HUES48 (cell line): ENCODE data around the gene ZP3.
A peak's percentile ranks its signal among the peaks of the same experiment; 100 is the strongest.
"Not testable (repeated sequence)": the region's sequence is repeated elsewhere in the genome, so short reads cannot be mapped to it uniquely, and the experiment has no call there.

ENCODE experiments used
- H3K27ac ChIP-seq: one replicate; pipeline ENCODE4 v1.7.0; 2013; ENCODE audit warnings: low read depth, low read length, inconsistent platforms
- H3K27me3 ChIP-seq: 2 replicates; pipeline ENCODE4 v1.6.1; 2013; ENCODE audit warnings: mild to moderate bottlenecking, low read length; ENCODE audit not compliant: control insufficient read depth, insufficient read depth
- H3K36me3 ChIP-seq: 2 replicates; pipeline ENCODE4 v1.6.1; 2013; ENCODE audit warnings: low read length; ENCODE audit not compliant: control insufficient read depth, insufficient read depth
- H3K4me1 ChIP-seq: 2 replicates; pipeline ENCODE4 v1.6.1; 2013; ENCODE audit warnings: mild to moderate bottlenecking, low read length; ENCODE audit not compliant: control insufficient read depth, insufficient read depth
- H3K4me3 ChIP-seq: 2 replicates; pipeline ENCODE4 v1.5.1; 2013; ENCODE audit warnings: mild to moderate bottlenecking, low read depth, low read length
- H3K9ac ChIP-seq: 2 replicates; pipeline ENCODE4 v1.6.1; 2013; ENCODE audit warnings: mild to moderate bottlenecking, low read depth, low read length, moderate library complexity
- H3K9me3 ChIP-seq: 2 replicates; pipeline ENCODE4 v1.6.1; 2013; ENCODE audit warnings: low read length; ENCODE audit not compliant: control insufficient read depth, insufficient read depth

ZP3 gene

DNA sequence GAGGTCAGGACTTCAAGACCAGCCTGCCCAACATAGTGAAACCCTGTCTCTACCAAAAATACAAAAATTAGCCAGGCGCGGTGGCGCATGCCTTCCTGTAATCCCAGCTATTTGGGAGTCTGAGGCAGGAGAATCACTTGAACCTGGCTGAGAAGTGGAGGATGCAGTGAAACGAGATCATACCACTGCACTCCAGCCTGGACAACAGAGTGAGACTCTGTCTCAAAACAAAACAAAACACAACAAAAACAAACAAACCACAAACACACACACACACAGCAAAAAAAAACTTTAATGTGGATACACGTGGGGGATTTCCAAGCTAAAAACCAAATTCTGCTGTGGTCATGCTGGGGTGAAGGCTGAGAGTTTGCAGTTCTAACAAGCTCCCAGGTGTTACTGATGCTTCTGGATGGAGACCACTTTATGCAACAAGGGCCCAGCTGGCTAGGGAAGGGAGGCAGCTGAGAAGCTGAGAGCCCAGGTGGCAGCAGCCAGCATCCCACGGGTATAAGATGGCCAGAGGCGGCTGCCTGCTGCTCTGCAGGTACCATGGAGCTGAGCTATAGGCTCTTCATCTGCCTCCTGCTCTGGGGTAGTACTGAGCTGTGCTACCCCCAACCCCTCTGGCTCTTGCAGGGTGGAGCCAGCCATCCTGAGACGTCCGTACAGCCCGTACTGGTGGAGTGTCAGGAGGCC is at the start of gene ZP3:
Gene ZP3 (plus strand): TSS at position 538 of the 699 bp plus-strand sequence. CDS start 15 bp downstream, at position 553.
- Histone ChIP-seq H3K27ac (no peak within 1 kb of the TSS), H3K9ac (0 out of 2 replicates have a peak within 1 kb of the TSS, but pooled peaks have one; percentile 14), H3K9me3 (no peaks in the 10 kb centered on the region), H3K27me3 (no peaks in the 10 kb centered on the region), H3K4me1 (peaks cover 14% of the 10 kb centered on the region), H3K4me3 (no peak within 1 kb of the TSS), H3K36me3 (no peaks in the 10 kb centered on the region)

DNA sequence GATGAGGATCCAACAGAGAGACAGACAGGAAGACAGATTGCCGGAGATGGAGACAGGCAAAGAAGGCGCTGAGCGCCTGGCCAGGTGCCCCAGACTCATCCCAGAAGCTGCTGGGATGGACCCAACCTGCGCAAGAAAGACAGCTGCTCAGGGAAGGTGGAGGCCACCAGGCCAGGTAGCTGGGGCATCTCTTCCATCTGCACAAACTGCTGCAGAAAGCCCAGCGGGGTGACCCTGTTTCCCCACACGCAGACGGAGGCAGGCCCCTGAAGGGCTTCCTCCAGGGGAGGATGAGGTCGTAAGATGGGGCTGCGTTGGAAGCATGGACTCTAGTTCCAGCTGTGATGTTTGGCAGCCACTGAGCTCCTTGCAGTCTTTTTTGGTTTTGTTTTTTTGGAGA is 49.5 kb upstream of the ZP3 start:
- Histone ChIP-seq H3K9me3 (no peaks in the 10 kb centered on the region), H3K36me3 (no peaks in the 10 kb centered on the region), H3K27me3 (no peaks in the 10 kb centered on the region), H3K4me1 (peaks cover 2% of the 10 kb centered on the region), H3K27ac (no peak overlapping the region), H3K4me3 (no peak overlapping the region), H3K9ac (no peak overlapping the region)

DNA sequence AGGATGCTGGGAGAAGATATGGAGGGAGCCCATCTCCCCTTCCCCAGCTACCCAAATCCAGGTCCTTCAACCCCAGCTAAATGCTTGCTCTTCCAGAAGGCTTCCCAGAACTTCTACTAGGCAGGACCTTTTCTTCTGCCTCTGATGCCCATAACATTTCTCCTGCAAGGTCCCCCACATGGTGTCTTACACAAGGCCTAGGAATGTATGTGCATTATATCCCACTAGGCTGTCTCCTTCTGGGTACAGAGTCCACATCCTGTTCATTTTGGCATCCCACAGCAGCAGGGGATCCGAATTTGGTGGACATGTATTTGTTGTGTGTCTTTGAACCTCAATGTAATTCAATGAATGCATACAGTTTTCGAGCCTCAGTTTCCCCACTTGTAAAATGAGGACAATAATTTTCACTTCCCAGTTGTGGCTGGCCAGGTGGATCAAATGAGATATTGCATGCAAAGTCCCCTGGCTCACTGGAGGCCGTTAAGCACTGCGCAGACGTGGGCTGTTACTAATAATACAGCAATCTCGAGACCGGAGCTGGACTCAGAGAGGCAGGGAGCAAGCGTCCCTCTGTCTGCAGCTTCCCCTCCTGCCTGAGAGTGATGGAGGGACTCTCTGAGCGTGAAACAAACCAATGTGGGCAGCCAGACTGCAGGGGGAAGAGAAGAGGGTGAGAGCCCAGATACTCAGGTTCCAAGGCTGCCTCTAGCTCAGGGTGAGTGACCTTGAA is 47.4 kb upstream of the ZP3 start:
- H3K4me1 ChIP-seq, result peaks cover 4% of the 10 kb centered on the region
- no peak overlapping the region for H3K4me3 ChIP-seq

DNA sequence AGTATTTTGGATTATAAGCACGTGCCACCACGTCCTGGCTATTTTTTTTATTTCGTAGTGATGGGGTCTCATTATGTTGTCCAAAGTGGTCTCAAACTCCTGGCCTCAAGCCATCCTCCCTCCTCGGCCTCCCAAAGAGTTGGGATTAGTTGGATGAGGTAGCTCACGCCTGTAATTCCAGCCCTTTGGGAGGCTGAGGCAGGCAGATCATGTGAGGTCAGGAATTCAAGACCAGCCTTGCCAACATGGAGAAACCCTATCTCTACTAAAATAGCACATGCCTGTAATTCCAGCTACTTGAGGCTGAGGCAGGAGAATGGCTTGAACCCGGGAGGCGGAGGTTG is 44.2 kb upstream of the ZP3 start:
- Histone ChIP-seq H3K36me3 (no peaks in the 10 kb centered on the region), H3K4me1 (peaks cover 4% of the 10 kb centered on the region), H3K9ac (peak overlapping the region; percentile 57), H3K27ac (peak overlapping the region; percentile 87), H3K9me3 (no peaks in the 10 kb centered on the region), H3K27me3 (no peaks in the 10 kb centered on the region), H3K4me3 (peak overlapping the region; percentile 64; the same call in 1 of the 2 replicates)

More for the DNA sequence above, 47.4 kb upstream of the ZP3 start:
- no peak overlapping the region for H3K9ac ChIP-seq
- H3K36me3 ChIP-seq, result no peaks in the 10 kb centered on the region
- H3K9me3 ChIP-seq, result no peaks in the 10 kb centered on the region
- H3K27ac ChIP-seq, result no peak overlapping the region
- no peaks in the 10 kb centered on the region for H3K27me3 ChIP-seq

DNA sequence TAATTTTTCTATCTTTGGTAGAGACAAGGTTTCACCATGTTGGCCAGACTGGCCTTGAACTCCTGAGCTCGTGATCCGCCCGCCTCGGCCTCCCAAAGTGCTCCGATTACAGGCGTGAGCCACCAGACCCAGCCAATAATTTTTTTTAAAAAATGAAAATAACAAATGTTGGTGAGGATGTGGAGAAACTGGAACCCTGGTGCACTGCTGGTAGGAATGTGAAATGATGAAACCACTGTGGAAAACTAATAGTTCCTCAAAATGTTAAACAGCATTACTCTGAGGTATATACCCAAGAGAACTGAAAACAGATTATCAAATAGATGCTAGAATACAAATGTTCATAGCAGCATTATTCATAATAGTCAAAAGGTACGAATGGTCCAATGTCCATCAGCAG is 42.9 kb upstream of the ZP3 start:
- no peaks in the 10 kb centered on the region for H3K36me3 ChIP-seq
- no peak overlapping the region for H3K9ac ChIP-seq
- H3K27me3 ChIP-seq, result no peaks in the 10 kb centered on the region
- no peak overlapping the region for H3K4me3 ChIP-seq
- no peak overlapping the region for H3K27ac ChIP-seq
- no peaks in the 10 kb centered on the region for H3K9me3 ChIP-seq
- H3K4me1 ChIP-seq, result peaks cover 4% of the 10 kb centered on the region

DNA sequence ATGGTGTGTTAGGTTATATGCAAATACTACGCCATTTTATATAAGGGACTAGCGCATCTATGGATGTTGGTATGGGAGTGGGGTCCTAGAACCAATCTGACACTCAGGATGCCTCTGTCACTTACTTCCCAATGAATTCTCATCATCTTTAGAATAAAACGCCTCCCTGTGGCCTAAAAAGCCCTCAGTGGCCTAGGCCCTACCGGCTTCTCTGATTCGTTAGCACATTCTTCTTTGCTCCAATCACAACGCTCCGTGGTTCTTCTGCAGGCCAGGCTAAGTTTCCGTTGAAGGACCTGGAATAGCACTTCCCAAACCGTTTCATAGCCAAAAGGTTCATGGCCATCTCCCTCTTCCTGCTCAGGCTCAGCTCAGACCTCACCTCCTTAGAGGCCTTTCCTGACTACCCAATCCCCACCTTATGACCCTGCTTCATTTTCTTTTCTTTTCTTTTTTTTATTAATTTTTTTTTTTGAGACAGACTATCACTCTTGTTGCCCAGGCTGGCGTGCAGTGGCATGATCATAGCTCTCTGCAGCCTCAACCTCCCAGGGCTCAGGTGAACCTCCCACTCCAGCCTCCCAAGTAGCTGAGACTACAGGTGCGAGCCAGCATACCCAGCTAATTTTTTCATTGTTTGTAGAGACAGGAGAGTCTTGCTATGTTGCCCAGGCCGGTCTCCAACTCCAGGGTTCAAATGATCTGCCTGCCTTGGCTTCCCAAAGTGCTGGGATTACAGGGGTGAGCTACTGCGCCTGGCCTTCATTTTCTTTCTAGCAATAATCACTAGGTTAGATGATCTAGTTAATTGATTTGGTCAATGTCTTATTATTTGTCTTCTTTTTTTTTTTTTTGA is 41.4 kb upstream of the ZP3 start:
- H3K9ac ChIP-seq, result no peak overlapping the region
- H3K9me3 ChIP-seq, result no peaks in the 10 kb centered on the region
- H3K27ac ChIP-seq, result no peak overlapping the region
- no peaks in the 10 kb centered on the region for H3K27me3 ChIP-seq
- H3K4me3 ChIP-seq, result no peak overlapping the region
- H3K4me1 ChIP-seq, result peaks cover 4% of the 10 kb centered on the region
- no peaks in the 10 kb centered on the region for H3K36me3 ChIP-seq

DNA sequence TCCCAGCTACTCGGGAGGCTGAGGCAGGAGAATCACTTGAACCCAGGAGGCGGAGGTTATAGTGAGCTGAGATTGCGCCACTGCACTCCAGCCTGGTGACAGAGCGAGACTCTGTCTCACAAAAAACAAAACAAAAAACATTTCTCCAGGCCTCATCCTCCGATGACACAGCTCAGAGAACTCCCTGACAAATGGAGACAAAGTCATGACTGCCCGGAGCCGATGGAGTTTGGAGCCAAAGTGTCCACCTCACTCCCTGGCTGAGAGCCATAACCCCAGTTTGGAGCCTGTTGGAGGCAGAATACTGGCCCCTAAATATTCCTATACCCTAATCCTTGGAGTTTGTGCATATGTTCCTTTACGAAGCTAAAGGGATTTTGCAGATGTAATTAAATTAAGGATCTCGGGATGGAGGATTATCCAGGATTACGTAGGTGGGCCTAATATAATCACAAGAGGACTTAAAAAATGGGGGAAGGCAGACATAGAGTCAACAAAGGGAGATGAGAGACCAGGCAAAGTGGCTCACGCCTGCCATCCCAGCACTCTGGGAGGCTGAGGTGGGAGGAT is 38.0 kb upstream of the ZP3 start:
- Histone ChIP-seq H3K27me3 (no peaks in the 10 kb centered on the region), H3K27ac (no peak overlapping the region), H3K4me1 (no peaks in the 10 kb centered on the region), H3K9me3 (no peaks in the 10 kb centered on the region), H3K9ac (no peak overlapping the region), H3K4me3 (no peak overlapping the region), H3K36me3 (no peaks in the 10 kb centered on the region)

DNA sequence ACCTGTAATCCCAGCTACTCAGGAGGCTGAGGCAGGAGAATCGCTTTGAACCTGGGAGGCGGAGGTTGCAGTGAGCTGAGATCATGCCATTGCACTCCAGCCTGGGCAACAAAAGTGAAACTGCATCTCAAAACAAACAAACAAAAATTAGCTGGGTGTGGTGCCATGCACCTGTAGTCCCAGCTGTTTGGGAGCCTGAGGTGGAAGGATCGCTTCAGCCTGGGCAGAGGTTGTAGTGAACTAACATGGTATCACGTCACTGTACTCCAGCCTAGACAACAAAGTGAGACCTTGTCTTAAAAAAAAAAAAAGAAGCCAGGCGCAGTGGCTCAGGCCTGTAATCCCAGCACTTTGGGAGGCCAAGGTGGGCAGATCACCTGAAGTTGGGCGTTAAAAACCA is 37.0 kb upstream of the ZP3 start:
- not testable (repeated sequence) for H3K9me3 ChIP-seq, H3K27ac ChIP-seq, H3K9ac ChIP-seq, H3K27me3 ChIP-seq, H3K4me1 ChIP-seq, H3K36me3 ChIP-seq, H3K4me3 ChIP-seq

DNA sequence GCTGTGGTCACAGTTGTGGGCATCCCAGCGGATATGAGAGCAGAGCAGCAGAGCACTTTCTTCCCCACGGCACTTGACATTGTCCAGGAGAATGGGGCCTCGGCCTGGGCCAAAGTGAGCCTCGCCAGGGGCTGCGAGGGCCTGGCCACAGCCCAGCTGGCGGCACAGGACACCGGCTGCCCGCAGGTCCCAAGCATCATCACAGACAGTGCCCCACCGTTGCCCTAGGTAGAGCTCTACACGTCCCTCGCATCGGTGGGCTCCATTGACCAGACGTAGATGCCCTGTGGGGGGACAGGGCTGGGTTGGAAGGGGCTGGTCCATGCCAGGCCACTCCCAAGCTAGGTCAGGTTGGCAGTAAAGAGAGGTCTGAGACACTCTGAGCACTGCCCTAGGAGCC is 34.7 kb upstream of the ZP3 start:
- Histone ChIP-seq H3K27me3 (no peaks in the 10 kb centered on the region), H3K9me3 (no peaks in the 10 kb centered on the region), H3K4me3 (no peak overlapping the region), H3K9ac (no peak overlapping the region), H3K4me1 (no peaks in the 10 kb centered on the region), H3K27ac (no peak overlapping the region), H3K36me3 (no peaks in the 10 kb centered on the region)

DNA sequence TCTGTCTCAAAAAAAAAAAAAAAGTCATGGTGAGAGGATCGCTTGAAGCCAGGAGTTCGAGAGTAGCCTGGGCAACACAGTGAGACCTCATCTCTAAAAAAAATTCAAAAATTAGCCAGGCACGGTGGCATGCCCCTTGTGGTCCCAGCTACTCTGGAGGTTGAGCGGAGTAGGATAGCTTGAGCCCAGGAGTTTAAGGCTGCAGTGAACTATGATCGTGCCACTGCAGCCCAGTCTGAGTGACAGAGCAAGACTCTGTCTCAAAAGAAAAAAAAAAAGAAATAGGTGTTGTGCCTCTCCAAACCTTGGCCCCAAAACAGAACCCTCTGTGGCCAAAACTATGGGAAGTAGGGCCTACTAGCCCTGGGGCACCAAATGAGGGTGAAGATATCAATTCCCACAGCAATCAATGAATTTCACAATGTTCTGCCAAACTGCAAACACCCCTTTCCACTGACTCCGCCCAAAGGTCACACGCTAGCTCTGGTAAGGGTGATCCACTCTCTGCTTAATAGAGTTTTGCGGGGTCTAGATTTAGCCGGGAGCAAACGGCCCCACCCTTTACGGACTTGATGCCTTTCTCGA is 32.1 kb upstream of the ZP3 start:
- Histone ChIP-seq H3K9ac (no peak overlapping the region), H3K27ac (no peak overlapping the region), H3K4me3 (peak overlapping the region; percentile 78)

More for the DNA sequence above, 32.1 kb upstream of the ZP3 start:
- Histone ChIP-seq H3K4me1 (peaks cover 3% of the 10 kb centered on the region; the same call in 1 of the 2 replicates), H3K36me3 (no peaks in the 10 kb centered on the region), H3K27me3 (no peaks in the 10 kb centered on the region), H3K9me3 (no peaks in the 10 kb centered on the region)
